T-helper 1 cell treated with Interleukin-12 subunit alpha and Interleukin-12 subunit beta and Interleukin-4 antibody, amounts not matched to agents 30 ng/mL and 1 ng/mL, for 36 hours (primary cell): ENCODE results near the gene ZNF487. TPM values are rescaled to one million over a fixed set of nuclear protein-coding genes. Genes with fewer than 3 reads are reported as not detected.

Experiments
- intact Hi-C: fragments of 100-400 bp; cut with micrococcal nuclease; formaldehyde crosslinking; loops from one replicate; pipeline ENCODE4 v1.15.1; 2024
- total RNA-seq: library from RNA; stranded (reverse); gene quantifications from 2 replicates; pipeline ENCODE4 v1.2.3, GENCODE V29; 2022

ZNF487 gene
- total RNA-seq, 1 donor from 2014 or later, result 3.4 TPM

- intact Hi-C loops, result no loop called here
These were observed 42.4 kb downstream of the ZNF487 start for GRCh38 chr10:43479275-43479674.

GRCh38 chr10:43482319-43483078 is 45.6 kb downstream of the ZNF487 start:
- intact Hi-C loops, result no loop called here

GRCh38 chr10:43491855-43492254 is 54.9 kb downstream of the ZNF487 start:
- intact Hi-C loops, result no loop called here

- intact Hi-C loops, result no loop called here
These were observed 66.0 kb downstream of the ZNF487 start for GRCh38 chr10:43502931-43503330.

- intact Hi-C loops, result no loop called here
These were observed 87.7 kb downstream of the ZNF487 start for GRCh38 chr10:43524434-43525247.

Other genes with a start within 250 kb of the ZNF487 start
- 3.9 TPM in 2 replicates for gene RASGEF1A, start 170.0 kb upstream of the ZNF487 start, total RNA-seq
- gene FXYD4, start 65.5 kb upstream of the ZNF487 start, total RNA-seq, result not detected in 2 replicates
- 430 and 439 TPM in 2 replicates for gene HNRNPF, start 27.9 kb upstream of the ZNF487 start, total RNA-seq
- gene ZNF239, start 137.5 kb downstream of the ZNF487 start, total RNA-seq, result 0.96 and 1.4 TPM in 2 replicates
- 2.8 and 3.1 TPM in 2 replicates for gene ZNF485, start 169.3 kb downstream of the ZNF487 start, total RNA-seq
- gene ZNF32, start 211.8 kb downstream of the ZNF487 start, total RNA-seq, result 13.7 and 13.9 TPM in 2 replicates